HepG2 (cell line): Measurements from ENCODE around the gene MED15. TPM values are rescaled to one million over a fixed set of nuclear protein-coding genes. Genes with fewer than 3 reads are reported as not detected.

ENCODE experiments used
- IRF2 ChIP-seq: IDR thresholded peaks from 2 replicates; pipeline ENCODE4 v1.6.1; 2018; ENCODE audit warnings: missing genetic modification reagents, missing compliant biosample characterization
- ZNF326 ChIP-seq: sonication (generic); formaldehyde crosslinking; IDR thresholded peaks from 2 replicates; pipeline ENCODE4 v1.4.0; 2020; ENCODE audit warnings: missing genetic modification reagents, borderline replicate concordance
- polyA plus RNA-seq, 8 experiments: library from polyadenylated mRNA; depleted of rRNA in 3 of 8; stranded (reverse) in 7 of 8; unstranded in 1 of 8; fragments of >200 nt; fragmentation: Illumina TruSeq in 4 of 8; extraction: Trizol in 4 of 8; gene quantifications; 2 replicates each; pipeline versions ENCODE4 v1.2.1 to v1.2.3, GENCODE V29; 2011 to 2016; ENCODE audit warnings: low read depth in 4 of 8, missing spikeins in 1 of 8, mixed read lengths in 1 of 8; ENCODE audit not compliant: insufficient read depth in 1 of 8
- total RNA-seq, 5 experiments: library from RNA; depleted of rRNA; stranded (reverse); fragments of >200 nt; fragmentation: Illumina TruSeq; extraction: Trizol; gene quantifications; 2 replicates each; pipeline ENCODE4 v1.2.3, GENCODE V29; 2016; ENCODE audit warnings: low read depth in 1 of 5
- TF ChIP-seq, protein P1 (sequence below): sonication (generic); formaldehyde crosslinking; IDR thresholded peaks from 2 replicates; pipeline ENCODE4 v1.4.0; 2020; ENCODE audit warnings: mild to moderate bottlenecking, missing genetic modification reagents
- TF ChIP-seq, protein P2 (sequence below): sonication (generic); formaldehyde crosslinking; IDR thresholded peaks from 2 replicates; pipeline ENCODE4 v1.4.0; 2020; ENCODE audit warnings: missing genetic modification reagents
- TF ChIP-seq, protein P3 (sequence below): sonication (generic); formaldehyde crosslinking; IDR thresholded peaks from 2 replicates; pipeline ENCODE4 v1.8.1; 2022; ENCODE audit warnings: low read depth, mild to moderate bottlenecking, missing genetic modification reagents

Gene MED15
- total and polyA plus RNA-seq, 2 of the 13 experiments (the other 11 are each of a cell fraction or from before 2014, with no cell fraction given), result 14.3 to 27.0 TPM

DNA sequence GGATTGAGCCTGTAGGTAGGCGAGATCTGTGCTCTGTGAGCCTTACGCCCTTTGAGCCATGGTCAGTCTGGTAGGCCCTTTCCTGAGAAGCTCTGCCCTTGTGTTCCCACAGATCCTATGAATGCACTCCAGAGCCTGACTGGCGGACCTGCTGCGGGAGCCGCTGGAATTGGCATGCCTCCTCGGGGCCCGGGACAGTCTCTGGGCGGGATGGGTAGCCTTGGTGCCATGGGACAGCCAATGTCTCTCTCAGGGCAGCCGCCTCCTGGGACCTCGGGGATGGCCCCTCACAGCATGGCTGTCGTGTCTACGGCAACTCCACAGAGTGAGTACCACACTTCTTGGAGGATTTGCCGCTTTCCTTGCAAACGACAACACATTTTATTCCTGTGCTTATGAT lies 47.4 kb downstream of the MED15 start (continued):
- TF ChIP-seq, protein P1, sequence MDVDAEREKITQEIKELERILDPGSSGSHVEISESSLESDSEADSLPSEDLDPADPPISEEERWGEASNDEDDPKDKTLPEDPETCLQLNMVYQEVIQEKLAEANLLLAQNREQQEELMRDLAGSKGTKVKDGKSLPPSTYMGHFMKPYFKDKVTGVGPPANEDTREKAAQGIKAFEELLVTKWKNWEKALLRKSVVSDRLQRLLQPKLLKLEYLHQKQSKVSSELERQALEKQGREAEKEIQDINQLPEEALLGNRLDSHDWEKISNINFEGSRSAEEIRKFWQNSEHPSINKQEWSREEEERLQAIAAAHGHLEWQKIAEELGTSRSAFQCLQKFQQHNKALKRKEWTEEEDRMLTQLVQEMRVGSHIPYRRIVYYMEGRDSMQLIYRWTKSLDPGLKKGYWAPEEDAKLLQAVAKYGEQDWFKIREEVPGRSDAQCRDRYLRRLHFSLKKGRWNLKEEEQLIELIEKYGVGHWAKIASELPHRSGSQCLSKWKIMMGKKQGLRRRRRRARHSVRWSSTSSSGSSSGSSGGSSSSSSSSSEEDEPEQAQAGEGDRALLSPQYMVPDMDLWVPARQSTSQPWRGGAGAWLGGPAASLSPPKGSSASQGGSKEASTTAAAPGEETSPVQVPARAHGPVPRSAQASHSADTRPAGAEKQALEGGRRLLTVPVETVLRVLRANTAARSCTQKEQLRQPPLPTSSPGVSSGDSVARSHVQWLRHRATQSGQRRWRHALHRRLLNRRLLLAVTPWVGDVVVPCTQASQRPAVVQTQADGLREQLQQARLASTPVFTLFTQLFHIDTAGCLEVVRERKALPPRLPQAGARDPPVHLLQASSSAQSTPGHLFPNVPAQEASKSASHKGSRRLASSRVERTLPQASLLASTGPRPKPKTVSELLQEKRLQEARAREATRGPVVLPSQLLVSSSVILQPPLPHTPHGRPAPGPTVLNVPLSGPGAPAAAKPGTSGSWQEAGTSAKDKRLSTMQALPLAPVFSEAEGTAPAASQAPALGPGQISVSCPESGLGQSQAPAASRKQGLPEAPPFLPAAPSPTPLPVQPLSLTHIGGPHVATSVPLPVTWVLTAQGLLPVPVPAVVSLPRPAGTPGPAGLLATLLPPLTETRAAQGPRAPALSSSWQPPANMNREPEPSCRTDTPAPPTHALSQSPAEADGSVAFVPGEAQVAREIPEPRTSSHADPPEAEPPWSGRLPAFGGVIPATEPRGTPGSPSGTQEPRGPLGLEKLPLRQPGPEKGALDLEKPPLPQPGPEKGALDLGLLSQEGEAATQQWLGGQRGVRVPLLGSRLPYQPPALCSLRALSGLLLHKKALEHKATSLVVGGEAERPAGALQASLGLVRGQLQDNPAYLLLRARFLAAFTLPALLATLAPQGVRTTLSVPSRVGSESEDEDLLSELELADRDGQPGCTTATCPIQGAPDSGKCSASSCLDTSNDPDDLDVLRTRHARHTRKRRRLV (CRISPR knock-in tag), result no peak
- TF ChIP-seq IRF2 (CRISPR knock-in tag) (no peak), ZNF326 (CRISPR knock-in tag) (no peak)
- TF ChIP-seq, protein P2, sequence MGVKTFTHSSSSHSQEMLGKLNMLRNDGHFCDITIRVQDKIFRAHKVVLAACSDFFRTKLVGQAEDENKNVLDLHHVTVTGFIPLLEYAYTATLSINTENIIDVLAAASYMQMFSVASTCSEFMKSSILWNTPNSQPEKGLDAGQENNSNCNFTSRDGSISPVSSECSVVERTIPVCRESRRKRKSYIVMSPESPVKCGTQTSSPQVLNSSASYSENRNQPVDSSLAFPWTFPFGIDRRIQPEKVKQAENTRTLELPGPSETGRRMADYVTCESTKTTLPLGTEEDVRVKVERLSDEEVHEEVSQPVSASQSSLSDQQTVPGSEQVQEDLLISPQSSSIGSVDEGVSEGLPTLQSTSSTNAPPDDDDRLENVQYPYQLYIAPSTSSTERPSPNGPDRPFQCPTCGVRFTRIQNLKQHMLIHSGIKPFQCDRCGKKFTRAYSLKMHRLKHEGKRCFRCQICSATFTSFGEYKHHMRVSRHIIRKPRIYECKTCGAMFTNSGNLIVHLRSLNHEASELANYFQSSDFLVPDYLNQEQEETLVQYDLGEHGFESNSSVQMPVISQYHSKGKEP (CRISPR knock-in tag), result no peak
- TF ChIP-seq, protein P3, sequence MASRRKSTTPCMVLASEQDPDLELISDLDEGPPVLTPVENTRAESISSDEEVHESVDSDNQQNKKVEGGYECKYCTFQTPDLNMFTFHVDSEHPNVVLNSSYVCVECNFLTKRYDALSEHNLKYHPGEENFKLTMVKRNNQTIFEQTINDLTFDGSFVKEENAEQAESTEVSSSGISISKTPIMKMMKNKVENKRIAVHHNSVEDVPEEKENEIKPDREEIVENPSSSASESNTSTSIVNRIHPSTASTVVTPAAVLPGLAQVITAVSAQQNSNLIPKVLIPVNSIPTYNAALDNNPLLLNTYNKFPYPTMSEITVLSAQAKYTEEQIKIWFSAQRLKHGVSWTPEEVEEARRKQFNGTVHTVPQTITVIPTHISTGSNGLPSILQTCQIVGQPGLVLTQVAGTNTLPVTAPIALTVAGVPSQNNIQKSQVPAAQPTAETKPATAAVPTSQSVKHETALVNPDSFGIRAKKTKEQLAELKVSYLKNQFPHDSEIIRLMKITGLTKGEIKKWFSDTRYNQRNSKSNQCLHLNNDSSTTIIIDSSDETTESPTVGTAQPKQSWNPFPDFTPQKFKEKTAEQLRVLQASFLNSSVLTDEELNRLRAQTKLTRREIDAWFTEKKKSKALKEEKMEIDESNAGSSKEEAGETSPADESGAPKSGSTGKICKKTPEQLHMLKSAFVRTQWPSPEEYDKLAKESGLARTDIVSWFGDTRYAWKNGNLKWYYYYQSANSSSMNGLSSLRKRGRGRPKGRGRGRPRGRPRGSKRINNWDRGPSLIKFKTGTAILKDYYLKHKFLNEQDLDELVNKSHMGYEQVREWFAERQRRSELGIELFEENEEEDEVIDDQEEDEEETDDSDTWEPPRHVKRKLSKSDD (CRISPR knock-in tag), result no peak
- TF ChIP-seq, all 625 proteins: peak for 0
